Small intestine (tissue), 7 donors: Measurements from ENCODE around the gene PAK5. TPM values are rescaled to one million over a fixed set of nuclear protein-coding genes. Genes with fewer than 3 reads are reported as not detected.

ENCODE experiments used
- DNase-seq, 2 donors: peaks; one replicate each; pipeline versions ENCODE4 v3.0.0 to v3.0.0-alpha.2; 2013
- FAIRE-seq: peaks from 2 replicates; lab custom pipeline; 2012; peaks lifted over from hg19 to GRCh38; lab: Jason Lieb, UNC
- H3K27ac ChIP-seq, 3 donors: one replicate each; pipeline ENCODE4 v1.5.1; 2013; ENCODE audit warnings: low read length in 2 of 3, mild to moderate bottlenecking in 2 of 3, control low read depth in 1 of 3, inconsistent platforms in 1 of 3, low read depth in 1 of 3, moderate library complexity in 1 of 3
- H3K27me3 ChIP-seq, 3 donors: one replicate each; pipeline ENCODE4 v1.6.1; 2013; ENCODE audit warnings: low read length in 3 of 3, inconsistent platforms in 1 of 3; ENCODE audit not compliant: control insufficient read depth in 3 of 3, insufficient read depth in 3 of 3
- H3K36me3 ChIP-seq, 3 donors: one replicate each; pipeline ENCODE4 v1.6.1; 2013; ENCODE audit warnings: low read length in 3 of 3, inconsistent platforms in 1 of 3, low read depth in 1 of 3, mild to moderate bottlenecking in 1 of 3, moderate library complexity in 1 of 3; ENCODE audit not compliant: control insufficient read depth in 3 of 3, insufficient read depth in 2 of 3
- H3K4me1 ChIP-seq, 3 donors: one replicate each; pipeline ENCODE4 v1.6.1; 2013; ENCODE audit warnings: low read length in 2 of 3, inconsistent platforms in 1 of 3, low read depth in 1 of 3, mild to moderate bottlenecking in 1 of 3, moderate library complexity in 1 of 3; ENCODE audit not compliant: control insufficient read depth in 3 of 3, insufficient read depth in 2 of 3
- H3K4me3 ChIP-seq, 3 donors: one replicate each; pipeline ENCODE4 v1.5.1; 2013; ENCODE audit warnings: low read length in 3 of 3, control low read depth in 1 of 3, inconsistent platforms in 1 of 3, low read depth in 1 of 3, mild to moderate bottlenecking in 1 of 3, moderate library complexity in 1 of 3
- H3K9me3 ChIP-seq, 2 donors: one replicate each; pipeline ENCODE4 v1.6.1; 2013; ENCODE audit warnings: low read depth in 1 of 2, low read length in 1 of 2; ENCODE audit not compliant: control insufficient read depth in 2 of 2, insufficient read depth in 1 of 2
- WGBS, 3 donors: extraction: QIAGEN DNeasy Blood & Tissue Kit; methylation state at CpG; one replicate each; pipeline ENCODE4 v1.1.7; 2013; 5-methylcytosine and 5-hydroxymethylcytosine counted together
- polyA plus RNA-seq, 4 donors: library from polyadenylated mRNA; stranded (reverse) in 3 of 4; unstranded in 1 of 4; fragments of 200-250 nt in 3 of 4; fragments of 120-200 nt in 1 of 4; gene quantifications; one replicate each; pipeline versions ENCODE4 v1.2.1 to v1.2.3, GENCODE V29; 2013
- donor health status: healthy with polysubstance abuse.
- donor health status: control.
- donor health status: control.
- donor health status: Bipolar disorder and iron deficiency.
- donor health status: healthy.

Gene PAK5
- polyA plus RNA-seq, 4 donors: 0.10 to 0.27 TPM; not detected in 2

GRCh38 chr20:9852566-9852965, 13.7 kb upstream of the PAK5 start:
- Histone ChIP-seq H3K9me3 (no peaks in the 10 kb centered on the region), H3K27me3 (no peaks in the 10 kb centered on the region), H3K36me3 (no peaks in the 10 kb centered on the region), H3K27ac (no peak overlapping the region), H3K4me1 (no peaks in the 10 kb centered on the region), H3K4me3 (no peak overlapping the region)
- FAIRE-seq (no peak), DNase-seq (no peak)
- WGBS, 3 donors: 83 to 93% (median 89%) methylated on average over 2 of the region's 2 CpGs

- no peak for FAIRE-seq
- no peak for DNase-seq
- H3K27me3 ChIP-seq: peaks cover 5 to 14% (median 13%) of the 10 kb centered on the region in 3 donors
- H3K9me3 ChIP-seq: peaks cover 0 to 3% of the 10 kb centered on the region in 2 donors
- H3K4me1 ChIP-seq: peaks cover 0 to 9% (median 0%) of the 10 kb centered on the region in 3 donors
- WGBS, 3 donors: 76 to 86% (median 86%) methylated on average over 5 of the region's 5 CpGs
- H3K36me3 ChIP-seq: no peaks in the 10 kb centered on the region
- H3K4me3 ChIP-seq: no peak overlapping the region
- no peak overlapping the region for H3K27ac ChIP-seq
Observed at GRCh38 chr20:9839626-9840025, 750 bp upstream of the PAK5 start.

GRCh38 chr20:9838035-9838377, 870 bp downstream of the PAK5 start:
- H3K27me3 ChIP-seq: peaks cover 5 to 14% (median 13%) of the 10 kb centered on the region in 3 donors
- WGBS, 3 donors: 3 to 16% (median 13%) methylated on average over 14 of the region's 14 CpGs
- H3K4me3 ChIP-seq: peak overlapping the region in 1 of 3 donors; percentile 50
- H3K4me1 ChIP-seq: peaks cover 0 to 9% (median 0%) of the 10 kb centered on the region in 3 donors
- FAIRE-seq (no peak), DNase-seq (no peak)
- H3K9me3 ChIP-seq: peaks cover 0 to 3% of the 10 kb centered on the region in 2 donors
- H3K36me3 ChIP-seq: no peaks in the 10 kb centered on the region
- no peak overlapping the region for H3K27ac ChIP-seq

- Histone ChIP-seq H3K4me3 (peak overlapping the region in 1 of 3 donors; percentile 50), H3K9me3 (peaks cover 0 to 3% of the 10 kb centered on the region in 2 donors), H3K36me3 (no peaks in the 10 kb centered on the region), H3K27me3 (peaks cover 5 to 14% (median 13%) of the 10 kb centered on the region in 3 donors), H3K27ac (no peak overlapping the region), H3K4me1 (peaks cover 0 to 9% (median 0%) of the 10 kb centered on the region in 3 donors)
- 24 to 33% (median 32%) methylated on average over 7 of the region's 7 CpGs for WGBS, 3 donors
- FAIRE-seq: no peak
- peak in 1 of 2 donors; percentile 1 for DNase-seq
Observed at GRCh38 chr20:9837634-9838033, 1.2 kb downstream of the PAK5 start.

- FAIRE-seq (no peak), DNase-seq (no peak)
- H3K4me3 ChIP-seq: no peak overlapping the region
- no peak overlapping the region for H3K27ac ChIP-seq
- H3K27me3 ChIP-seq: peaks cover 5 to 13% (median 12%) of the 10 kb centered on the region in 3 donors
- WGBS, 3 donors: 35 to 62% (median 50%) methylated on average over 1 of the region's 1 CpG
- H3K36me3 ChIP-seq: no peaks in the 10 kb centered on the region
- no peaks in the 10 kb centered on the region for H3K9me3 ChIP-seq
- H3K4me1 ChIP-seq: peaks cover 0 to 9% (median 0%) of the 10 kb centered on the region in 3 donors
Observed at GRCh38 chr20:9835302-9835701, 3.6 kb downstream of the PAK5 start.

GRCh38 chr20:9831032-9831431, 7.8 kb downstream of the PAK5 start:
- 93 to 97% (median 93%) methylated on average over 5 of the region's 5 CpGs for WGBS, 3 donors
- FAIRE-seq: no peak
- no peaks in the 10 kb centered on the region for H3K4me1 ChIP-seq
- H3K27ac ChIP-seq: no peak overlapping the region
- H3K9me3 ChIP-seq: no peaks in the 10 kb centered on the region
- H3K36me3 ChIP-seq: no peaks in the 10 kb centered on the region
- DNase-seq: no peak
- H3K27me3 ChIP-seq: no peaks in the 10 kb centered on the region
- no peak overlapping the region for H3K4me3 ChIP-seq

- DNase-seq (peak; percentile 2 to 44), FAIRE-seq (no peak)
- Histone ChIP-seq H3K9me3 (no peaks in the 10 kb centered on the region), H3K4me1 (no peaks in the 10 kb centered on the region), H3K27ac (no peak overlapping the region), H3K27me3 (no peaks in the 10 kb centered on the region), H3K4me3 (no peak overlapping the region), H3K36me3 (no peaks in the 10 kb centered on the region)
Observed at GRCh38 chr20:9829835-9830234, 9.0 kb downstream of the PAK5 start.

- Histone ChIP-seq H3K4me1 (no peaks in the 10 kb centered on the region), H3K27me3 (no peaks in the 10 kb centered on the region), H3K4me3 (no peak overlapping the region), H3K27ac (no peak overlapping the region), H3K36me3 (no peaks in the 10 kb centered on the region), H3K9me3 (no peaks in the 10 kb centered on the region)
- no peak for FAIRE-seq
- no peak for DNase-seq
Observed at GRCh38 chr20:9817654-9818053, 21.2 kb downstream of the PAK5 start.

- DNase-seq (no peak), FAIRE-seq (no peak)
- no peaks in the 10 kb centered on the region for H3K9me3 ChIP-seq
Observed at GRCh38 chr20:9815632-9816031, 23.2 kb downstream of the PAK5 start.

More at GRCh38 chr20:9815632-9816031, 23.2 kb downstream of the PAK5 start:
- no peaks in the 10 kb centered on the region for H3K27me3 ChIP-seq
- H3K4me1 ChIP-seq: no peaks in the 10 kb centered on the region
- H3K27ac ChIP-seq: no peak overlapping the region
- no peaks in the 10 kb centered on the region for H3K36me3 ChIP-seq
- no peak overlapping the region for H3K4me3 ChIP-seq
